Fibroblast of lung (primary cell): ENCODE results near the gene UGP2. TPM values are rescaled to one million over a fixed set of nuclear protein-coding genes. Genes with fewer than 3 reads are reported as not detected.

Experiments used
- DNase-seq, 2 donors: peaks; one replicate each; pipeline versions ENCODE4 v3.0.0 to v3.0.0-alpha.2; 2010; ENCODE audit warnings: low read depth in 2 of 2
- H2AFZ ChIP-seq: 2 replicates; pipeline ENCODE4 v1.5.1; 2012; ENCODE audit warnings: low read length, control low read depth, inconsistent platforms
- H3K27ac ChIP-seq: 2 replicates; pipeline ENCODE4 v1.5.1; 2011; ENCODE audit warnings: low read length, control low read depth; ENCODE audit not compliant: insufficient read depth
- H3K27me3 ChIP-seq: 2 replicates; pipeline ENCODE4 v1.5.1; 2011; ENCODE audit warnings: mild to moderate bottlenecking, low read length; ENCODE audit not compliant: control insufficient read depth, insufficient read depth
- H3K36me3 ChIP-seq: 2 replicates; pipeline ENCODE4 v1.5.1; 2011; ENCODE audit warnings: low read length; ENCODE audit not compliant: control insufficient read depth, insufficient read depth
- H3K4me1 ChIP-seq: 2 replicates; pipeline ENCODE4 v1.5.1; 2011; ENCODE audit warnings: low read length; ENCODE audit not compliant: control insufficient read depth, insufficient read depth; ENCODE audit errors: extremely low read depth
- H3K4me2 ChIP-seq: 2 replicates; pipeline ENCODE4 v1.5.1; 2011; ENCODE audit warnings: low read length, control low read depth; ENCODE audit not compliant: insufficient read depth; ENCODE audit errors: extremely low read depth
- H3K4me3 ChIP-seq, 4 experiments: fragments of 200-600 bp in 1 of 4; sonication (generic) in 1 of 4; replicated peaks in 1 of 4; 2 replicates each; pipeline ENCODE4 v1.5.1; 2011 to 2016; ENCODE audit warnings: low read length in 4 of 4, low read depth in 3 of 4, mild to moderate bottlenecking in 3 of 4, control low read depth in 2 of 4, inconsistent platforms in 1 of 4, mixed read lengths in 1 of 4; ENCODE audit not compliant: insufficient read depth in 1 of 4; ENCODE audit errors: control extremely low read depth in 1 of 4
- H3K79me2 ChIP-seq: 2 replicates; pipeline ENCODE4 v1.5.1; 2012; ENCODE audit warnings: mild to moderate bottlenecking, low read length, inconsistent platforms; ENCODE audit not compliant: control insufficient read depth, insufficient read depth
- H3K9ac ChIP-seq: 2 replicates; pipeline ENCODE4 v1.5.1; 2011; ENCODE audit warnings: mild to moderate bottlenecking, low read length, control low read depth; ENCODE audit not compliant: insufficient read depth
- H3K9me3 ChIP-seq: 2 replicates; pipeline ENCODE4 v1.5.1; 2012; ENCODE audit warnings: low read depth, low read length; ENCODE audit not compliant: control insufficient read depth, insufficient read depth
- H4K20me1 ChIP-seq: 2 replicates; pipeline ENCODE4 v1.5.1; 2011; ENCODE audit warnings: low read length; ENCODE audit not compliant: control insufficient read depth, insufficient read depth; ENCODE audit errors: extremely low read depth
- CTCF ChIP-seq, 2 donors: IDR thresholded peaks in 1 of 2; conservative IDR thresholded peaks in 1 of 2; 1 replicate in 1 of 2; 2 replicates in 1 of 2; pipeline ENCODE4 v1.5.1; 2011 to 2012; ENCODE audit warnings: low read length in 2 of 2, control low read depth in 1 of 2, inconsistent platforms in 1 of 2, low read depth in 1 of 2, mild to moderate bottlenecking in 1 of 2
- EZH2 ChIP-seq: IDR thresholded peaks from 2 replicates; pipeline ENCODE4 v1.5.1; 2012; ENCODE audit warnings: low read length, control low read depth, mild to moderate bottlenecking; ENCODE audit errors: missing control alignments
- polyA plus RNA-seq, 2 donors: library from polyadenylated mRNA; depleted of rRNA in 1 of 2; stranded (reverse) in 1 of 2; unstranded in 1 of 2; fragments of >200 nt; gene quantifications; 2 replicates each; pipeline ENCODE4 v1.2.1, GENCODE V29; 2011 to 2012; ENCODE audit warnings: missing spikeins in 1 of 2
- total RNA-seq: library from RNA; depleted of rRNA; stranded (reverse); fragments of >200 nt; gene quantifications from 2 replicates; pipeline ENCODE4 v1.2.1, GENCODE V29; 2014

Gene UGP2
- total and polyA plus RNA-seq, 2 donors (not counting 1 experiment from before 2014, with no cell fraction given) = 77.8 to 180 TPM

- H3K9ac ChIP-seq = no peak overlapping the region
- H2AFZ ChIP-seq = no peak overlapping the region
- no peaks in the 10 kb centered on the region for H3K27me3 ChIP-seq
- H3K4me3 ChIP-seq = no peak overlapping the region
- no peaks in the 10 kb centered on the region for H3K4me1 ChIP-seq
- TF ChIP-seq CTCF (conservative IDR thresholded peaks at IDR 0.05 in 1 of 2, IDR thresholded peaks at IDR 0.05 in 1 of 2; ENCODE audit: low read depth in 1 of 2, low read length in 2 of 2) (no peak), EZH2 (no peak)
- H3K27ac ChIP-seq = no peak overlapping the region
- H3K4me2 ChIP-seq = no peak overlapping the region
- no peaks in the 10 kb centered on the region for H3K9me3 ChIP-seq
- H3K79me2 ChIP-seq = no peaks in the 10 kb centered on the region
- H3K36me3 ChIP-seq = peaks cover 3% of the 10 kb centered on the region
- DNase-seq = no peak
- no peaks in the 10 kb centered on the region for H4K20me1 ChIP-seq
Measured at GRCh38 chr2:63899639-63900038, 57.9 kb downstream of the UGP2 start.

DNA sequence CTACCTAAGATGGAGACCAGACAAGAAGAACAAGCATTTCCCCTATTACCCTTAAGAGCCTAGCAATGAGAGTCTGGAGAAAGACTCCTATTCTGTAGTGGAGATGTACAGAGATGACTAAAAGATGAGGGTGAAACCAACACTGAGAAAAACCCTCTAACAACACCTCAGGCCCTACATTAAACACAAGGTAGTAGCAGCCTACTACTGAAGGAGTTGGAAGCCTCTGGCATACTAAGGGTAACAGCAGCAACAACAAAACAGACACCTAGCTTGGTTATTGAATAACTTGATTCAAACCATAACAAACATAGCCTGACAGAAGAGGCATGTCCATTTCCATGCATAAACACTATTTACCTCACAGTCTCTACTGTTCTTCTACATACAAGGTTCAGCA lies 60.5 kb downstream of the UGP2 start:
- H3K27ac ChIP-seq = no peak overlapping the region
- no peaks in the 10 kb centered on the region for H3K79me2 ChIP-seq
- no peak overlapping the region for H2AFZ ChIP-seq
- no peaks in the 10 kb centered on the region for H3K4me1 ChIP-seq
- no peak for DNase-seq
- no peaks in the 10 kb centered on the region for H3K27me3 ChIP-seq
- TF ChIP-seq CTCF (conservative IDR thresholded peaks at IDR 0.05 in 1 of 2, IDR thresholded peaks at IDR 0.05 in 1 of 2; ENCODE audit: low read depth in 1 of 2, low read length in 2 of 2) = no peak
- TF ChIP-seq EZH2 = no peak
- H3K36me3 ChIP-seq = peaks cover 3% of the 10 kb centered on the region
- no peak overlapping the region for H3K9ac ChIP-seq
- H3K4me2 ChIP-seq = no peak overlapping the region
- no peaks in the 10 kb centered on the region for H4K20me1 ChIP-seq
- H3K4me3 ChIP-seq = no peak overlapping the region
- no peaks in the 10 kb centered on the region for H3K9me3 ChIP-seq

GRCh38 chr2:63903003-63903402 lies 61.3 kb downstream of the UGP2 start:
- Histone ChIP-seq H4K20me1 (no peaks in the 10 kb centered on the region), H3K79me2 (no peaks in the 10 kb centered on the region), H2AFZ (no peak overlapping the region), H3K4me2 (no peak overlapping the region), H3K27ac (no peak overlapping the region), H3K36me3 (peaks cover 3% of the 10 kb centered on the region), H3K9ac (no peak overlapping the region), H3K4me3 (no peak overlapping the region), H3K27me3 (no peaks in the 10 kb centered on the region), H3K4me1 (no peaks in the 10 kb centered on the region), H3K9me3 (no peaks in the 10 kb centered on the region)
- peak; percentile 23 to 26 for DNase-seq
- no peak for TF ChIP-seq EZH2
- TF ChIP-seq CTCF (conservative IDR thresholded peaks at IDR 0.05 in 1 of 2, IDR thresholded peaks at IDR 0.05 in 1 of 2; ENCODE audit: low read depth in 1 of 2, low read length in 2 of 2) = no peak
